GM19240 (cell line): ENCODE data around the gene SCNM1.
"Not testable (repeated sequence)": the region's sequence is repeated elsewhere in the genome, so short reads cannot be mapped to it uniquely, and the experiment has no call there.

ENCODE experiments used
- DNase-seq: peaks from one replicate; pipeline ENCODE4 v3.0.0; 2011; ENCODE audit warnings: low spot score; ENCODE audit not compliant: insufficient read length

SCNM1 gene

DNA sequence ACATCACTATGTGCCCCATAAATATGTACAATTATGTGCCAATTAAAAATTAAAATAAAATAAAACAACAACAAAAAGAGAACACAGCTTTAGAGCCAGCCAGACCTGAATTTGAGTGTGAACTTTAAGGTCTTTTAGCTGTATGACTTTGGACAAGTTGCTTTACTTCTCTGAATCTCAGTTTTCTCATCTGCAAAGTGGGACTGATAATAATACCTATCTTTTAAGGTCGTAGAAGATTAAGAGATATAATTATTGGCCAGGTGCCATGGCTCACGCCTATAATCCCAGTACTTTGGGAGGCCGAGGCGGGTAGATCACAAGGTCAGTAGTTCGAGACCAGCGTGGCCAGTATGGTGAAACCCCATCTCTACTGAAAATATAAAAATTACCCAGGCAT lies 27.4 kb downstream of the SCNM1 start:
- DNase-seq: no peak

- no peak for DNase-seq
Measured at GRCh38 chr1:151193856-151194255, 27.9 kb downstream of the SCNM1 start.

DNA sequence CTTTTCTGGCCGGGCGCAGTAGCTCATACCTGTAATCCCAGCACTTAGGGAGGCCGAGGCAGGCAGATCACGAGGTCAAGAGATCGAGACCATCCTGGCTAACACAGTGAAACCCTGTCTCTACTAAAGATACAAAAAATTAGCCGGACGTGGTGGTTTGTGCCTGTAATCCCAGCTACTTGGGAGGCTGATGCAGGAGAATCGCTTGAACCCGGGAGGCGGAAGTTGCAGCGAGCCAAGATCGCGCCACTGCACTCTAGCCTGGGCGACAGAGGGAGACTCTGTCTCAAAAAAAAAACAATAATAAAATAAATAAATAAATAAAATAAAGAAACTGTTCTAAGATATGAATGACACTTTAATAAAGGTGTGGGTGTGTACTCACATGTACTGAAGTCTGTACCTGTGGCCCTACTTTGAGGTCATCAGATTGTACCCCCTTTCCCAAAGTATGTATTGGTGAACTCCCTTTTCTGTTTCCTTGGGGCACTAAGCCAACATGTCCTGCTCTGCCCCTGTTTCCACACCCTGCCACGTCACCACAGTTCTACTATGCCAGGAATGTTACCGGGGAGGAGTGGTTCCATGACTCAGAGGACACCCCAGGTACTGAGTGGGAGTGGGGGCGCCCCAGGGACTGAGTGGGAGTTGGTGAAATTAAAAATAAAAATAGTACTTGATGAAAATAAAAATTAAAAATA lies 29.1 kb downstream of the SCNM1 start:
- DNase-seq: not testable (repeated sequence)

GRCh38 chr1:151196292-151196800 lies 30.4 kb downstream of the SCNM1 start:
- no peak for DNase-seq

- DNase-seq: no peak
Measured at GRCh38 chr1:151197863-151198253, 31.9 kb downstream of the SCNM1 start.

- peak; percentile 92 for DNase-seq
Measured at GRCh38 chr1:151198254-151199127, 32.5 kb downstream of the SCNM1 start, which contains the start of gene PIP5K1A. TSS of gene PIP5K1A (plus strand) at chr1:151198552. CDS start at chr1:151198997, 445 bp downstream.

DNA sequence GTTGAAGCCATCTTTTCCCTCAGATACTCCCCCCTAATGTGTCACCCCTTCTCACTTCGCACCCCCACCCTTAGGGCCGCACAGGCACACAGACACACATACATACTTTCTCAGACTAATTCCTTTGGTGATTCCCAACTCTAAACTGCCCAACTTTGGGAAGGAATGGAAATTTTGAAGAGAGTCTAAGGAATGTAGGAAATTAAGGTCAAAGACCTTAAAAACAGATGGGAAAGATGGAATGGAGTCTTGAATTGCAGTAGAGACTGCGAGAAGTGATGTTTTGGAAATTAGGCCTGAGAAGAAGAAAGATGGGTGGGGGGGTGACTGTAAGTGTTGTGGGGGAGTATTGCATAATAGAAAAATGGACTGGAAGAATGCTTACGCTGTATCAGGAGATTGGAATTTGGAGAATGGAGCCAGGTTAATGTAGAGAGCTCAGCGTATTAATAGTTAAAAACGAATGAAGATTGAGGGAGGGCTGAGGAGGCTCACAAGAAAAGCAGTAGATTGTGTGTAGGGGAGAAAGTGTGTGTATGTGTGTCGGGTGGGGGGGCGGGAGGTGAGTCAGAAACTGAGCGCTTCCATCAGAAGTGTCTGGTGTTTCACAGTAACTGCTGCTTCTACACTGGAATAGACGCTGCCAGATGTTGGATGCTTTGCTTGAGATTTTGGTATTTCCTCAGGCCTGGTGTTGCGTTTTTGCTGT lies 34.1 kb downstream of the SCNM1 start:
- no peak for DNase-seq

DNA sequence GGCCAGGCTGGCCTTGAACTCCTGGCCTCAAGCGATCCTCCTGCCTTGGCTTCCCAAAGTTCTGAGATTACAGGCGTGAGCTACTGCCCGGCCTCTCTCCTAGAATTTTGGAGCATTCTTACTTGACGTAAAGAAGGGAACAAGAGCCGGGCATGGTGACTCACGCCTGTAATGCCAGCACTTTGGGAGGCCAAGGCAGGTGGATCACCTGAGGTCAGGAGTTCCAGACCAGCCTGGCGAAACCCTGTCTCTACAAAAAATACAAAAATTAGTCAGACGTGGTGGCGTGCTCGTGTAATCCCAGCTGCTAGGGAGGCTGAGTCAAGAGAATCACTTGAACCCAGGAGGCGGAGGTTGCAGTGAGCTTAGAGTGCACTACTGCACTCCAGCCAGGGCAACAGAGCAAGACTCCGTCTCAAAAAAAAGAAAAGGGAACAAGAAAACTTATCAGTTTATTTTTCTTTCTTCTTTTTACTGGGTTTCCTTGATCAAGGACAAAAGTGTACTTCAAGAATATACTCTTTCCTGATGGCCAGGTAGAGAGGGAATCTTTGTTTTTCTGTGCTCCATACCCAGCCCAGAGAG lies 39.5 kb downstream of the SCNM1 start:
- DNase-seq: not testable (repeated sequence)

- DNase-seq: no peak
Measured at GRCh38 chr1:151210830-151211229, 44.9 kb downstream of the SCNM1 start.

DNA sequence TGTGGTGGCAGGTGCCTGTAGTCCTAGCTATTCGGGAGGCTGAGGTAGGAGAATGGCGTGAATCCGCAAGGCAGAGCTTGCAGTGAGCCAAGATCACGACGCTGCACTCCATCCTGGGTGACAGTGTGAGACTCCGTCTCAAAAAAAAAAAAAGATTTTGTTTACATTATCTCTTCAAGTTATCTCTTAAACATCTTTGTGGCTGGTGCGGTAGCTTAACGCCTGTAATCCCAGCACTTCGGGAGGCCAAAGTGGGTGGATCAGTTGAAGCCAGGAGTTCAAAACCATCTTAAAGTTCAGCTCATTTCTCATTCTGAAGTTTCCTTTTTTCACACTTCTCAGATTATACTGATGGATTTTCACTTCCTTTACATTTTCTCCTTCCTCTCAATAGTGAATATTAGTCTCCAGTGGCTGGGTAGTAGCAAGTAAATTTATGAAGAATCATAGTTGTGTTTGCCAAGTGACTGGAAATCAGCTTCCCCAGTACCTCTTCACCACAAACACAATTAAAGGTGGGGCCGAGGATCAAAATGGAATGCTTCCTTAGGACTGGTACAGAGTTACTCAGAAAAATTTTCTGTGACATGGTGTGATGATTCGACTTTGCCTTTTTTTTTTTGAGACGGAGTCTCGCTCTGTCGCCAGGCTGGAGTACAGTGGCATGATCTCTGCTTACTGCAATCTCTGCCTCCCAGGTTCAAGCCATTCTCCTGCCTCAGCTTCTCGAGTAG lies 46.2 kb downstream of the SCNM1 start:
- no peak for DNase-seq

- no peak for DNase-seq
Measured at GRCh38 chr1:151213560-151213959, 47.6 kb downstream of the SCNM1 start.
